ENCODE results near the gene TRAPPC12. TPM values are rescaled to one million over a fixed set of nuclear protein-coding genes. Genes with fewer than 3 reads are reported as not detected.
A peak's percentile ranks its signal among the peaks of the same experiment; 100 is the strongest.

The TRAPPC12 gene
- total RNA-seq, 6 donors from 2014 or later = 68.1 to 307 (median 91.5) TPM

- 7 to 12% methylated on average over 16 to 25 of the region's 76 CpGs for WGBS, 2 donors
- DNase-seq = peak; percentile 91 to 96
- H3K36me3 ChIP-seq = no peaks in the 10 kb centered on the region
- ATAC-seq (ENCODE audit: low FRiP score in 2 of 2) = peak; percentile 91 to 92
- H3K27ac ChIP-seq = peak within 1 kb of the TSS; percentile 92 to 99 (median 97)
- peaks cover 27 to 52% (median 38%) of the 10 kb centered on the region in 4 donors for H3K4me1 ChIP-seq
- no peaks in the 10 kb centered on the region for H3K9me3 ChIP-seq
- no peaks in the 10 kb centered on the region for H3K27me3 ChIP-seq
- peak within 1 kb of the TSS; percentile 66 to 88 (median 76) for H3K4me3 ChIP-seq
- TF ChIP-seq POLR2AphosphoS5 (IDR thresholded peaks at IDR 0.05) = peak; percentile 61 to 67
- TF ChIP-seq POLR2A (IDR thresholded peaks at IDR 0.05) = peak in 3 of 4 donors; percentile 51 to 87 (median 76)
- no peak for TF ChIP-seq EP300 (IDR thresholded peaks at IDR 0.05)
Observed at GRCh38 chr2:3519255-3520205, 140.0 kb downstream of the TRAPPC12 start, which contains the start of gene ADI1. TSS of gene ADI1 (minus strand) at chr2:3519531. CDS start at chr2:3519487, 44 bp downstream.

DNA sequence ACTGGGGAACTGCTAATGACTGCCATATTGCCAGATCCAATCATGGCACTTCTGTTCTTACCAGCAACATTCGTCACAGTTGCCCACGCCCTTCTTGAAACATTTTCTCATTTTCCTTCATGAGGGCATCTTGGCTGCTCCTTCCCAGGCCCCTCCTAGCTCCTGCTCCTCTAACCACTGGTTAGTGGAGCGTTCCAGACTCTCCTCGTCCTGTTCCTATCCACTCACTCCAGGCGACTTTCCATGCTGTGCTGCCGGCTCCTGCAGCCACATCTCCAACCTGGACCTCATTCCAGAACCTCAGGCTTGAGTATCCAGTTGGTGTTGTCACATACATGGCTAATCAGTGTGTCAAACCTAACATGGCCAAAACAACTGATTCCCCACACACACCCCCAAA lies 141.1 kb downstream of the TRAPPC12 start:
- no peak for ATAC-seq (ENCODE audit: low FRiP score in 2 of 2)
- Histone ChIP-seq H3K4me1 (peaks cover 27 to 60% (median 44%) of the 10 kb centered on the region in 4 donors), H3K36me3 (no peaks in the 10 kb centered on the region), H3K27me3 (no peaks in the 10 kb centered on the region), H3K4me3 (peak overlapping the region in 1 of 4 donors; percentile 66), H3K9me3 (no peaks in the 10 kb centered on the region), H3K27ac (no peak overlapping the region)
- DNase-seq = no peak
- WGBS, 2 donors = 91 to 93% methylated on average over 6 of the region's 6 CpGs
- no peak for TF ChIP-seq POLR2A (IDR thresholded peaks at IDR 0.05)
- TF ChIP-seq EP300 (IDR thresholded peaks at IDR 0.05) = no peak
- TF ChIP-seq, protein P1, sequence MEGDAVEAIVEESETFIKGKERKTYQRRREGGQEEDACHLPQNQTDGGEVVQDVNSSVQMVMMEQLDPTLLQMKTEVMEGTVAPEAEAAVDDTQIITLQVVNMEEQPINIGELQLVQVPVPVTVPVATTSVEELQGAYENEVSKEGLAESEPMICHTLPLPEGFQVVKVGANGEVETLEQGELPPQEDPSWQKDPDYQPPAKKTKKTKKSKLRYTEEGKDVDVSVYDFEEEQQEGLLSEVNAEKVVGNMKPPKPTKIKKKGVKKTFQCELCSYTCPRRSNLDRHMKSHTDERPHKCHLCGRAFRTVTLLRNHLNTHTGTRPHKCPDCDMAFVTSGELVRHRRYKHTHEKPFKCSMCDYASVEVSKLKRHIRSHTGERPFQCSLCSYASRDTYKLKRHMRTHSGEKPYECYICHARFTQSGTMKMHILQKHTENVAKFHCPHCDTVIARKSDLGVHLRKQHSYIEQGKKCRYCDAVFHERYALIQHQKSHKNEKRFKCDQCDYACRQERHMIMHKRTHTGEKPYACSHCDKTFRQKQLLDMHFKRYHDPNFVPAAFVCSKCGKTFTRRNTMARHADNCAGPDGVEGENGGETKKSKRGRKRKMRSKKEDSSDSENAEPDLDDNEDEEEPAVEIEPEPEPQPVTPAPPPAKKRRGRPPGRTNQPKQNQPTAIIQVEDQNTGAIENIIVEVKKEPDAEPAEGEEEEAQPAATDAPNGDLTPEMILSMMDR (IDR thresholded peaks at IDR 0.05) = no peak
- no peak for TF ChIP-seq POLR2AphosphoS5 (IDR thresholded peaks at IDR 0.05)

DNA sequence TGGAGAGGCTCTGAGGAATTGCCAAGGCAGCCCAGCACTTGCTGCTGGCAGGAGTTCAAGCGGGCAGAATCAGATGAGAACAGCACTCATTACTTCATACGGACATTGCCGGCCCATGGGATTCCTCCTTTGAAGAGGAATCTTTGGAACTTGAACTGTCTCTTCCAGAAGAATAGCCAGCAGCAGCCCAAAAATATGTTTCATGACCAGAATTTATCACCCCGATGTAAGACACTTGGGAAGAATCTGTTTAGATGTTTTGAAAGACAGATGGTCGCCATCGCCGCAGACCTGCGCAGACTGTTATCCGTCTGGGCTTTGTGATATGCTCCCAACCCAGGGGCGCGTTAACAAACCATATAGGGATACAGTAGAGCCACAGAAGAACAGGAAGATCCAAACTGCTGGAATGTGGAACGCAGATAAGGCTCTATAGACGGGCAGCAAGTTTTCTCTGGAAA lies 143.5 kb downstream of the TRAPPC12 start:
- H3K4me3 ChIP-seq = peak overlapping the region in 2 of 4 donors; percentile 0
- ATAC-seq (ENCODE audit: low FRiP score in 2 of 2) = no peak
- TF ChIP-seq EP300 (IDR thresholded peaks at IDR 0.05) (no peak), POLR2AphosphoS5 (IDR thresholded peaks at IDR 0.05) (no peak), POLR2A (IDR thresholded peaks at IDR 0.05) (no peak)
- TF ChIP-seq, protein P1 (IDR thresholded peaks at IDR 0.05) = no peak

DNA sequence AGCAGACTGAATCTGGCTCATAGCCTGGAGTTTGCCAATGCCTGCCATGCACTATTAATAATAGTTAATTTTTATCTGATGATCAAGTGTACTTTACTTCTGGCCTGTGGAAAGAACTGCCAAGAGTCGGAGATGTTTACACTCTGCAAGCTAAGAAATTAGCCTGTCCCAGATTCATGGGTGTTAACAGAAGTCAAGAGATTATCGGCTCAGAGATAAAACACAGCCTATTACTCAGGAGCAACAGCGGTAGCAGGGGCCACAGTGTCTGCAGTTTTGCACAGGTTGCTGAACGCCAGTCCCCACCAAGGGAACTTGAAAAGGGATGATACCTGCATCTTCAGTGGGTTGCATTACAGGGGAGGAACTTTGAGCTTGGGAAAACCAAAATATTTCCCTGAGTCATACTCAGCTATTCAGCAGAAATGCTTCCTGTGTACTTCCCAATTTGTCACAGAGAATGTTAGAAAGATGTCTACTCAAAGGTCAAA lies 144.1 kb downstream of the TRAPPC12 start:
- no peaks in the 10 kb centered on the region for H3K36me3 ChIP-seq
- peak overlapping the region in 2 of 4 donors; percentile 0 for H3K4me3 ChIP-seq
- peaks cover 27 to 48% (median 37%) of the 10 kb centered on the region in 4 donors for H3K4me1 ChIP-seq
- ATAC-seq (ENCODE audit: low FRiP score in 2 of 2) (no peak), DNase-seq (no peak)
- no peaks in the 10 kb centered on the region for H3K9me3 ChIP-seq
- TF ChIP-seq POLR2AphosphoS5 (IDR thresholded peaks at IDR 0.05) (no peak), POLR2A (IDR thresholded peaks at IDR 0.05) (no peak), EP300 (IDR thresholded peaks at IDR 0.05) (no peak)
- TF ChIP-seq, protein P1 (IDR thresholded peaks at IDR 0.05) = no peak
- no peaks in the 10 kb centered on the region for H3K27me3 ChIP-seq
- 26 to 31% methylated on average over 4 of the region's 4 CpGs for WGBS, 2 donors
- H3K27ac ChIP-seq = peak overlapping the region; percentile 40 to 73 (median 56)

More for the DNA sequence above, 143.5 kb downstream of the TRAPPC12 start:
- peak overlapping the region; percentile 40 to 73 (median 56) for H3K27ac ChIP-seq
- H3K36me3 ChIP-seq = no peaks in the 10 kb centered on the region
- 42 to 46% methylated on average over 13 of the region's 13 CpGs for WGBS, 2 donors
- no peak for DNase-seq
- peaks cover 27 to 53% (median 39%) of the 10 kb centered on the region in 4 donors for H3K4me1 ChIP-seq
- no peaks in the 10 kb centered on the region for H3K9me3 ChIP-seq
- no peaks in the 10 kb centered on the region for H3K27me3 ChIP-seq

DNA sequence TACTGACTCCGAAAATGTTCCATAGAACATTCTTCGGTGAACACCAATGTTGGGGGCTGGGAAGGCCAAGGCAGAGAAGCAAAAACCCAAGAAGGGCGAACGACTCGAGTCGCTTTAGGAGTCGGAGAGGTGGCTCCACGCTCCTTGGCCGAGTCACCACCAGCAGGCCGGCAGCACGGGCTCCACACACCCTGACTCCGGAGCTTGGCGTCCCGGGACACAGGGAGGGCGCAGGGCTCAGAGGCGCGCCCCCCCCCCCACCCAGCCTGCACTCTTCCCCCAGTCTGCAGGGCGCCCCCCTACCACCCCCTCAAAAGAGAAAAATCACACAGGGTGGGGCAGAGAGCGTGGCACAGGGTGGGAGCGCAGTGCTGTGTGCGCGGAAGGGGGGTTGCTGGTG lies 147.4 kb downstream of the TRAPPC12 start:
- WGBS, 2 donors = 89 to 93% methylated on average over 21 to 22 of the region's 22 CpGs
- Histone ChIP-seq H3K36me3 (peaks cover 0 to 4% (median 0%) of the 10 kb centered on the region in 4 donors), H3K4me1 (peaks cover 18 to 34% (median 27%) of the 10 kb centered on the region in 4 donors), H3K4me3 (no peak overlapping the region), H3K27ac (no peak overlapping the region), H3K9me3 (no peaks in the 10 kb centered on the region), H3K27me3 (no peaks in the 10 kb centered on the region)
- DNase-seq (peak in 1 of 2 donors; percentile 30), ATAC-seq (ENCODE audit: low FRiP score in 2 of 2) (no peak)
- no peak for TF ChIP-seq POLR2AphosphoS5 (IDR thresholded peaks at IDR 0.05)
- TF ChIP-seq POLR2A (IDR thresholded peaks at IDR 0.05) = no peak
- TF ChIP-seq, protein P1 (IDR thresholded peaks at IDR 0.05) = no peak
- TF ChIP-seq EP300 (IDR thresholded peaks at IDR 0.05) = no peak
